Neural cell (in vitro differentiated cells): ENCODE data around the gene SDK1.

Experiments
- EZH2 ChIP-seq: fragments of 200-600, 300-800 bp; shearing (Covaris generic), sonication (generic); IDR thresholded peaks from 2 replicates; pipeline ENCODE4 v1.6.1; 2014; ENCODE audit warnings: antibody characterized with exemption, low read length, borderline replicate concordance, mild to moderate bottlenecking; ENCODE audit not compliant: insufficient read depth, poor library complexity, severe bottlenecking
- TF ChIP-seq, protein P1 (sequence below): fragments of 450-650 bp; IDR thresholded peaks from 2 replicates; pipeline ENCODE4 v1.5.1; 2014; ENCODE audit warnings: antibody characterized with exemption, mild to moderate bottlenecking, moderate library complexity; ENCODE audit not compliant: poor library complexity, severe bottlenecking

DNA sequence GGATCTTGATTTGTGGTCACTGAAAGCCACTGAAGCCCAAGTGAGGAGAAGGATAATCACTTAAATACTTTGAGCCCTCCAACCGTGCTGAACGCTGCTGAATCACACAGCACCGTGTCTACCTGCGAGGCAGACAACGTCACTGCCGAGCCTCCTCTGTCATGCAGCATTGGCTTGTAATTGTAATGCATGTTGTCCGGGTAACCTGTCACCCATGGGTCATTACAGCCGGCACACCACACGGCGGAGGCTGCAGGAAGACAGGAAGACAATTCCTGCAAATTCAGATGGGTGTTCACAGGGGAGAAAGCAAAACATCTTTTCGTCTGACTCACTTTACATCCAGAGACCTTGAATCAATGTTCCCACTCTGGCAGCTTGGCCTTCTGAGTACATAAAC is 835.0 kb downstream of the SDK1 start:
- TF ChIP-seq EZH2 = no peak
- TF ChIP-seq, protein P1, sequence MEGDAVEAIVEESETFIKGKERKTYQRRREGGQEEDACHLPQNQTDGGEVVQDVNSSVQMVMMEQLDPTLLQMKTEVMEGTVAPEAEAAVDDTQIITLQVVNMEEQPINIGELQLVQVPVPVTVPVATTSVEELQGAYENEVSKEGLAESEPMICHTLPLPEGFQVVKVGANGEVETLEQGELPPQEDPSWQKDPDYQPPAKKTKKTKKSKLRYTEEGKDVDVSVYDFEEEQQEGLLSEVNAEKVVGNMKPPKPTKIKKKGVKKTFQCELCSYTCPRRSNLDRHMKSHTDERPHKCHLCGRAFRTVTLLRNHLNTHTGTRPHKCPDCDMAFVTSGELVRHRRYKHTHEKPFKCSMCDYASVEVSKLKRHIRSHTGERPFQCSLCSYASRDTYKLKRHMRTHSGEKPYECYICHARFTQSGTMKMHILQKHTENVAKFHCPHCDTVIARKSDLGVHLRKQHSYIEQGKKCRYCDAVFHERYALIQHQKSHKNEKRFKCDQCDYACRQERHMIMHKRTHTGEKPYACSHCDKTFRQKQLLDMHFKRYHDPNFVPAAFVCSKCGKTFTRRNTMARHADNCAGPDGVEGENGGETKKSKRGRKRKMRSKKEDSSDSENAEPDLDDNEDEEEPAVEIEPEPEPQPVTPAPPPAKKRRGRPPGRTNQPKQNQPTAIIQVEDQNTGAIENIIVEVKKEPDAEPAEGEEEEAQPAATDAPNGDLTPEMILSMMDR = no peak
